NCI-H2029 (cell line): Measurements from ENCODE around the gene IQCH.

Experiments used
- DNase-seq: peaks from one replicate; lab custom pipeline; 2025; lab: John Stamatoyannopoulos, UW

Gene IQCH

GRCh38 chr15:67537771-67538170, 283.2 kb downstream of the IQCH start:
- DNase-seq: no peak

GRCh38 chr15:67542420-67543347, 288.1 kb downstream of the IQCH start, which contains the start of gene MAP2K5:
MAP2K5 (plus strand) TSS chr15:67542703; CDS start chr15:67543336, 633 bp downstream.
- DNase-seq: no peak

- no peak for DNase-seq
Observed at GRCh38 chr15:67543348-67543718, 288.7 kb downstream of the IQCH start.

GRCh38 chr15:67544475-67544874, 289.9 kb downstream of the IQCH start:
- no peak for DNase-seq

- DNase-seq: no peak
Observed at GRCh38 chr15:67545864-67546263, 291.3 kb downstream of the IQCH start.

GRCh38 chr15:67547064-67547463, 292.5 kb downstream of the IQCH start:
- DNase-seq: no peak

GRCh38 chr15:67547836-67548235, 293.2 kb downstream of the IQCH start:
- no peak for DNase-seq

GRCh38 chr15:67548236-67548852, 293.8 kb downstream of the IQCH start:
- DNase-seq: no peak

GRCh38 chr15:67548862-67549651, 294.5 kb downstream of the IQCH start:
- no peak for DNase-seq

- no peak for DNase-seq
Observed at GRCh38 chr15:67549736-67550135, 295.1 kb downstream of the IQCH start.

- no peak for DNase-seq
Observed at GRCh38 chr15:67550522-67550921, 295.9 kb downstream of the IQCH start.

GRCh38 chr15:67551207-67551743, 296.7 kb downstream of the IQCH start:
- DNase-seq: no peak
